Hematopoietic multipotent progenitor cell (in vitro differentiated cells): ENCODE measurements around the gene KCNMA1. TPM values are rescaled to one million over a fixed set of nuclear protein-coding genes. Genes with fewer than 3 reads are reported as not detected.

Source experiments
- DNase-seq, 3 donors: peaks; one replicate each; pipeline ENCODE4 v3.0.0-alpha.2; 2011 to 2015; ENCODE audit warnings: low read depth in 2 of 3, low spot score in 2 of 3
- total RNA-seq: library from RNA; depleted of rRNA; stranded (reverse); fragments of >200 nt; gene quantifications from one replicate; pipeline ENCODE4 v1.2.3, GENCODE V29; 2012

KCNMA1 gene
- total RNA-seq, 1 donor: 0.27 TPM

GRCh38 chr10:77564731-77565589 is 72.6 kb downstream of the KCNMA1 start:
- DNase-seq: no peak

GRCh38 chr10:77563638-77564270 is 73.9 kb downstream of the KCNMA1 start:
- DNase-seq: no peak

DNA sequence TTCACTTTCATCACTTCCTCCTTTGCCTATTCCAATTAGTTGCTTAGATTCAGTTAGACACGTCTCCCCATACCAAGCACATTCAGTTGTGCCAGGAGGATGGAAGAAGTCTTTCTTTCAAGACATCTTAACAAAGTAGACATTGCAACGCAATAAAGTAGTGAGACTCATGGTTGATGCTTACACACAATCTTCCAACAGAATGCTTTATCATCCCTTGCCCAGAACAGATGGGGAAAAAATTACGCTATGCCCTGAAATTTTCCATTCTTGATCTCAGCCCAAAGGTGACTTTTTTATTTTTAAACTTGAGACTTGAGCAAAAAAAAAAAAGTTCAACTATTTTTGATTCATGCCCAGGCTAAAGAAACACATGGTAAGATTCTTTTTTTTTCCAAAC is 74.9 kb downstream of the KCNMA1 start:
- DNase-seq: no peak

DNA sequence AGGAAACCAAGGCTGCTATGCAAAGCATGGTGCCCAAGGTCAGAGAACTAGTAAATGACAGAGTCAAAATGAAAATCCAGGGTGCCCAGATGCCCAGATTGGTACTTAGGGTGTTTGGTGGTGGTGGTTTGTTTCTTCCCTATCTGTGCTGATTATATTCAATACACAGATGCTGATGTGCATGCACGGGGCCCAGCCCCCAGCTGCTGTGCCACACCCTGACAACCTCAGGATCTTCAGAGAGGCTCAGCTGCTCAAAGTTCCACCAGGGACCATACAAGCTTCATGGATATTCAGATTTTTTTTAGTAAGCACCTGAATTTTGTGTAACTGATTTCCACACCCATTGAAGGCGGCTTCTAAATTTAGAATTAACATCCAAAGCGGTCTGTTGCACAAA is 75.6 kb downstream of the KCNMA1 start:
- no peak for DNase-seq

DNA sequence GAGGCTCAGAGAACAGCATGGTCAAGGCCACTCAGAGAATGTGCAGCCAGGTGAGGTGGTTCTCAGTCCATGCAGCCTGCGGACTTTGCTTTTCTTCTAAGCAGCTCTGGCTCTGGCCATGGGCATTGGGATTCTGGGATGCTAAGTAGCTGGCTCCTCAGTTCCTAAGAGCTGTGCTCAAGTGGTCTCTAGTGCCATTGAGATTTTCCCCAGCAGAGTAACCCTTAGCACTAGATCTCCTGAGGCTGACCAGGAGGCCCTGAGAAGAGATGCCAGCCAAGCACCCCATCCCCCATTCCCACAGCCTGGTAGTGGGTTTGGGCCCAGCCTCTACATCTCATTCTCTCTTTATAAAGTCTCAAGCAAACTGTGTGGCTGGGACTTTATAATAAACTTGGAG is 77.1 kb downstream of the KCNMA1 start:
- DNase-seq: no peak

DNA sequence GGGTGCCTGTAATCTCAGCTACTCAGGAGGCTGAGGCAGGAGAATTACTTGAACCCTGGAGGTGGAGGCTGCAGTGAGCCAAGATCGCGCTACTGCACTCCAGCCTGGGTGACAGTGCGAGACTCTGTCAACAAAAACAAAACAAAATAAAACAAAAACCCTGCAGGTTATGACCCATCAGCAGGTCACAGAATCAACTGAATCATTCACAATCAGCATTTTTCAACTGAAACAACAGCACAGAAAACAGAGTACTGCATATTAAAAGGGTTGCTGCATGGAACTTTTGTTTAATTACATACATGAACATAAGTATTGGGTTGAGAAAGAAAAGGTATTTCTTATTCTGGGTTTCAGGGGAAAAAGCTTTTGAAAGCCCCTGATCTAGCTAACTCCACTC is 77.6 kb downstream of the KCNMA1 start:
- no peak for DNase-seq

DNA sequence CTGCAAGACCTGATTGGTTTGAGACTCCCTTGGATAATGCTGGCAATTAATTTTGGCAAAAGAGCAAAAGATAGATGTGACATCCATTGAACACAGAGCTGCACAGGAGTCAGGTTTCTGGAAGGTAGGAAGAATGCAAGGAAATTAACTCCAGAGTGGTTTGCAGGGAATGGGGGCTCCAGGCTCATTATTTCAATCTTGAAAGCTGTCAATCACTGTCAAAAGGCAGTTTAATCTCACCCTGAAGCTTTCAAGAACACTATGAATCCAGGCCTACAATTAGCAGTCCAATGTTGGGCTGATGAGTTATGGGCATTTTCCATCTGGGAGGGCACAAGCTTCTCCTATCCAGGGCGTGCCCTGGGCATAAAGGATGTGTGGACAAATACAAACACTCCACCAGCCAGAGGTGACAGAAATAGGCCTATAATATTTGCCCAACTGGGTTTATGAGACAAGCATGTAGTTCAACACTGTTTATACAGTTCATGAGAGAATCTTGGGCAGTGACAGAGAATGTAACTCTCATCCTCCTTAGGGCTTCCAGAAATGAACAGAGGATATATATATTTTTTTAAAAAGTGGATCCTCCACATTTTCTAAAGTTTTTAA is 80.5 kb downstream of the KCNMA1 start:
- DNase-seq: no peak

GRCh38 chr10:77555591-77556212 is 81.9 kb downstream of the KCNMA1 start:
- DNase-seq: no peak

- DNase-seq: peak in 2 of 3 donors; percentile 3 to 17
Measured at GRCh38 chr10:77554996-77555397, 82.6 kb downstream of the KCNMA1 start.

GRCh38 chr10:77553966-77554365 is 83.6 kb downstream of the KCNMA1 start:
- DNase-seq: no peak

- no peak for DNase-seq
Measured at GRCh38 chr10:77553311-77553710, 84.3 kb downstream of the KCNMA1 start.

DNA sequence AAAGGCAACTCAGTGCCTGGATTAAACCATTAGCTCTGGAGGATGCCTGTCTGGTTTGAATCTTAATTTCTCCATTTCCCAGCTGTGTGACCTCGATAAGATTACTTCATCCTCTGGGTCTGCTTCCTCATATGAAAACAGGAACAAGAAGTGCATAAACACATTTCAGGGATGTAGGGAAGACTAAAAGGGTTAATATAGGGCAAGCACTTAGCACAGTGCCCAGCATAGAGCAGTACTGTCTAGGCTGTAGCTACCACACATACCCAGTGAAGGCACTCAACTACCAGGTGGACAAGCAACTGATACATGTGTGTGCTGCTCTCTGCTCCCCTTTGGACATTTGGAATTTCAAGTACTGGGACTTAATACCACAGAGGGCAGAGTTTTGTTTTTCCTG is 85.4 kb downstream of the KCNMA1 start:
- DNase-seq: no peak

- no peak for DNase-seq
Measured at GRCh38 chr10:77550378-77550777, 87.2 kb downstream of the KCNMA1 start.

- DNase-seq: no peak
Measured at GRCh38 chr10:77548671-77549070, 88.9 kb downstream of the KCNMA1 start.

GRCh38 chr10:77548157-77548556 is 89.5 kb downstream of the KCNMA1 start:
- DNase-seq: no peak

GRCh38 chr10:77547307-77548050 is 90.1 kb downstream of the KCNMA1 start:
- DNase-seq: no peak

DNA sequence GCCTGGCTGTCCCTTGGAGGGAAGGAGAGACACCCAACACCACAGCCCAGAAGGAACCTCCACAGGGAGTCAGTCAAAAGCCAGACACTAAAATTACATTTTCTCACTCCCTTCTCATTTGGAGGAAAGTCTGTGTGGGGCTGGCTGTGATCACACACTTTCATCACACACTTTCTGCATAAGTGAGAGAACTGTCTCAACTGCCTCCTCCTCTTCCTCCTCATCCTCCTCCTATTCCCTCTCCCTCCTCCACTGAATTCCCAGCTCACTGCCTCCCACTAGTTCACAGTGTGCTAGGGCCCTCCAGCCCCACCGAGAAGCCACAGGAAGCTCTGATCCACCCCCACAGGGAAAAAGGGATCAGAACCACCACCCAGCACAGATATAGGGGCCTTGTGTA is 91.6 kb downstream of the KCNMA1 start:
- DNase-seq: no peak

DNA sequence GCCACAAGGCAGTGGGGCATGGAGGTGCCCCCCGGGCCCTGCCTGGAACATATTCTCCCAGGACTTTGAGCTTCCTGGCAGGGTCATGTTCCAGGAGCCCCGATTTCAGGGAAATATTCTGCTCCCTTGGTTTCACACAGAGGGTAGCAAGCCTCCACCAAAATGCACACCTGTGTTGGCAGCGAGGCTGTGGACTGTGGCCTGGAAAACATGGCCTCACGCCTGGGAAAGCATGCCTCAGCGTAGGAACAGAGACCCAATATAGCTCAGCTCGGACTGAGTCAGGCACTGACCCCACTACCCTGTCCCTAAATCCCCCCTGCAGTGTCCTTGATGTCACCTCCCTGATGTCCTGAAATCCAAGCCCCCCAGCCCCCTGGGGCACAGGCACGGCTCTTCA is 92.0 kb downstream of the KCNMA1 start:
- DNase-seq: no peak

- no peak for DNase-seq
Measured at GRCh38 chr10:77544617-77545016, 93.0 kb downstream of the KCNMA1 start.

DNA sequence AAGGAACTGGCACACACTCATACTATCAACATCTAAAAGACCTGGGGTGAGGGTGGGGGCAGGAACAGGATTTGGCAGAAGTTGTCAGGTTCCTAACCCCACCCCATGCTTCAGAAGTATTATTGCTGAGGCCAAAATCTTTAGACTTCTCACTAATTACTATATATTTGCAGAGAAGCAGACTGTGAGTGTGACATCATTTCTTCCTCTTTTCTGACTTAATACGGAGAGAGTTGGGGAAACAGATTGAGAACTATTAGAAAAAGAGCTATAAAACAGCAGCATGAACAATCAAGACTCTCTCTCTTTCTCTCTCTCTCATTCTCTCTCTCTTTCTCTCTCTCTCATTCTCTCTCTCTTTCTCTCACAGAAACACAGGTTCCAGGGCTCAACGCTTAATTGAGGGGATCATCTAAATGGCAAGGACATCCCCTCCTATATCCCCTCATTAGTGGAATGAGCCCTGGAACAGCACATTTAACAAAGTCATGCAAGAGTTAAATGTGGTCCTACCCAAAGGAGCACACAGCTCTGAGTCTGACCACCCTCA is 94.8 kb downstream of the KCNMA1 start:
- DNase-seq: no peak
